ENCODE data around the gene MAGI2.

The MAGI2 gene

GRCh38 chr7:79339208-79339925, 114.1 kb downstream of the MAGI2 start:
- no peaks in the 10 kb centered on the region for H3K27me3 ChIP-seq (replicated peaks)
- H3K27ac ChIP-seq = no peak overlapping the region
- no peak overlapping the region for H3K4me3 ChIP-seq (ENCODE audit: low read depth, low read length)
- H3K36me3 ChIP-seq (replicated peaks) = no peaks in the 10 kb centered on the region
- TF ChIP-seq, protein P1, sequence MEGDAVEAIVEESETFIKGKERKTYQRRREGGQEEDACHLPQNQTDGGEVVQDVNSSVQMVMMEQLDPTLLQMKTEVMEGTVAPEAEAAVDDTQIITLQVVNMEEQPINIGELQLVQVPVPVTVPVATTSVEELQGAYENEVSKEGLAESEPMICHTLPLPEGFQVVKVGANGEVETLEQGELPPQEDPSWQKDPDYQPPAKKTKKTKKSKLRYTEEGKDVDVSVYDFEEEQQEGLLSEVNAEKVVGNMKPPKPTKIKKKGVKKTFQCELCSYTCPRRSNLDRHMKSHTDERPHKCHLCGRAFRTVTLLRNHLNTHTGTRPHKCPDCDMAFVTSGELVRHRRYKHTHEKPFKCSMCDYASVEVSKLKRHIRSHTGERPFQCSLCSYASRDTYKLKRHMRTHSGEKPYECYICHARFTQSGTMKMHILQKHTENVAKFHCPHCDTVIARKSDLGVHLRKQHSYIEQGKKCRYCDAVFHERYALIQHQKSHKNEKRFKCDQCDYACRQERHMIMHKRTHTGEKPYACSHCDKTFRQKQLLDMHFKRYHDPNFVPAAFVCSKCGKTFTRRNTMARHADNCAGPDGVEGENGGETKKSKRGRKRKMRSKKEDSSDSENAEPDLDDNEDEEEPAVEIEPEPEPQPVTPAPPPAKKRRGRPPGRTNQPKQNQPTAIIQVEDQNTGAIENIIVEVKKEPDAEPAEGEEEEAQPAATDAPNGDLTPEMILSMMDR (IDR thresholded peaks at IDR 0.05; ENCODE audit: low read depth, low read length, missing control alignments) = no peak
- DNase-seq = no peak
- in situ Hi-C loops (cut with HindIII; ENCODE audit: low pct_ligation_motif_present, low sequenced_read_pairs) = no loop called here

GRCh38 chr7:79337717-79338116, 115.8 kb downstream of the MAGI2 start:
- Histone ChIP-seq H3K4me3 (ENCODE audit: low read depth, low read length) (no peak overlapping the region), H3K27ac (no peak overlapping the region), H3K27me3 (replicated peaks) (no peaks in the 10 kb centered on the region), H3K36me3 (replicated peaks) (no peaks in the 10 kb centered on the region)
- in situ Hi-C loops (cut with HindIII; ENCODE audit: low pct_ligation_motif_present, low sequenced_read_pairs) = no loop called here
- TF ChIP-seq, protein P1 (IDR thresholded peaks at IDR 0.05; ENCODE audit: low read depth, low read length, missing control alignments) = no peak
- DNase-seq = no peak

GRCh38 chr7:79334841-79335240, 118.6 kb downstream of the MAGI2 start:
- Histone ChIP-seq H3K27ac (no peak overlapping the region), H3K4me3 (ENCODE audit: low read depth, low read length) (no peak overlapping the region), H3K27me3 (replicated peaks) (no peaks in the 10 kb centered on the region), H3K36me3 (replicated peaks) (no peaks in the 10 kb centered on the region)
- TF ChIP-seq, protein P1 (IDR thresholded peaks at IDR 0.05; ENCODE audit: low read depth, low read length, missing control alignments) = no peak
- in situ Hi-C loops (cut with HindIII; ENCODE audit: low pct_ligation_motif_present, low sequenced_read_pairs) = no loop called here
- DNase-seq = no peak

DNA sequence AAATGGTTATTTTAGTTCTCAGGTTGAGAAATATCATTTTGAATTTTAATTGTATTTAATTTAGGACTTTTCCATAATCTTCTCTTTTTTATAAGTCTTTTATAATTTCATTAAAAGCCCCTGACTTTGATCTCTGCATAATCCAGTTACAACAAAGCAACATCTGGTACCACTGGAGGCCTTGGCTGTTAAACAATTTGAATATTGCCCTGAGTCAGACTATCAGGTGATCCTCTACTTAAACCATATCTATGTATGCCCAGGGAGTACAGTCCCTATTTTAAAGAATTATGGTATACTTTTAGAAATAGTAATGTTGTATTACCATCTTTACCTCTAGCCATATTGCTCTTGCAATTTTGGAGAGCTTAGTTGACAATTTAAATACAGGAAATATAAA, 119.1 kb downstream of the MAGI2 start:
- Histone ChIP-seq H3K27me3 (replicated peaks) (no peaks in the 10 kb centered on the region), H3K4me3 (ENCODE audit: low read depth, low read length) (no peak overlapping the region), H3K36me3 (replicated peaks) (no peaks in the 10 kb centered on the region), H3K27ac (no peak overlapping the region)
- DNase-seq = no peak
- TF ChIP-seq, protein P1 (IDR thresholded peaks at IDR 0.05; ENCODE audit: low read depth, low read length, missing control alignments) = no peak
- in situ Hi-C loops (cut with HindIII; ENCODE audit: low pct_ligation_motif_present, low sequenced_read_pairs) = no loop called here

DNA sequence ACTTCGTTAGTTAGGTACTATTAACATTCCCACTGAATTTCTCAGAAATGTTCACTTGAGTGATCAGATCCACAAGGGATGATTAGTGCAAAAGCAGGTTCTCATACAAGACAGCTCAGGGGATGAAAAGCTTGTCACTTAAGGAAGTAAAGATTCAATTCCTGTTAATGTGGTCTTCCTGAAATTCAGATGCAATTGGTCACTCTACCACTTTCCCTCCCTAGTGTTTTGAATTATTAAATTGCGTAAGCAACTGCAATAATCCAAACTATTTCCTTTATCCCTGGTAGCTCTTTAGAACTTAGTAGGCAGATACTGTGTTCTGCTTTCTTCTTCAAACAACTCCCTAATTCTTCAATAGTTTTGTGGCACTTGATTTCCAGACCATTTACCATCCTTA, 121.4 kb downstream of the MAGI2 start:
- DNase-seq = no peak
- no peaks in the 10 kb centered on the region for H3K36me3 ChIP-seq (replicated peaks)
- H3K27ac ChIP-seq = no peak overlapping the region
- TF ChIP-seq, protein P1 (IDR thresholded peaks at IDR 0.05; ENCODE audit: low read depth, low read length, missing control alignments) = no peak
- no peak overlapping the region for H3K4me3 ChIP-seq (ENCODE audit: low read depth, low read length)
- in situ Hi-C loops (cut with HindIII; ENCODE audit: low pct_ligation_motif_present, low sequenced_read_pairs) = no loop called here
- no peaks in the 10 kb centered on the region for H3K27me3 ChIP-seq (replicated peaks)

GRCh38 chr7:79329464-79329863, 124.0 kb downstream of the MAGI2 start:
- no peak overlapping the region for H3K4me3 ChIP-seq (ENCODE audit: low read depth, low read length)
- H3K27me3 ChIP-seq (replicated peaks) = no peaks in the 10 kb centered on the region
- in situ Hi-C loops (cut with HindIII; ENCODE audit: low pct_ligation_motif_present, low sequenced_read_pairs) = no loop called here
- H3K27ac ChIP-seq = no peak overlapping the region
- no peaks in the 10 kb centered on the region for H3K36me3 ChIP-seq (replicated peaks)
- TF ChIP-seq, protein P1 (IDR thresholded peaks at IDR 0.05; ENCODE audit: low read depth, low read length, missing control alignments) = no peak
- DNase-seq = no peak
